ENCODE measurements around the gene NGEF.
"Not testable (repeated sequence)": the region's sequence is repeated elsewhere in the genome, so short reads cannot be mapped to it uniquely, and the experiment has no call there.

NGEF gene

GRCh38 chr2:233020454-233020853, 7.4 kb upstream of the NGEF start:
- no peak for DNase-seq

GRCh38 chr2:233019610-233020009, 6.6 kb upstream of the NGEF start:
- DNase-seq = not testable (repeated sequence)

- no peak for DNase-seq
Measured at GRCh38 chr2:233017947-233018346, 4.9 kb upstream of the NGEF start.

- DNase-seq = no peak
Measured at GRCh38 chr2:233015019-233015645, 2.1 kb upstream of the NGEF start.

- DNase-seq = no peak
Measured at GRCh38 chr2:233013650-233014049, 594 bp upstream of the NGEF start.

- no peak for DNase-seq
Measured at GRCh38 chr2:233012301-233012971, 620 bp downstream of the NGEF start.

- no peak for DNase-seq
Measured at GRCh38 chr2:233011702-233012131, 1.3 kb downstream of the NGEF start.

- no peak for DNase-seq
Measured at GRCh38 chr2:233011268-233011650, 1.8 kb downstream of the NGEF start.

- DNase-seq = no peak
Measured at GRCh38 chr2:233010569-233011267, 2.3 kb downstream of the NGEF start.

- no peak for DNase-seq
Measured at GRCh38 chr2:233009661-233010060, 3.4 kb downstream of the NGEF start.

GRCh38 chr2:233007739-233008138, 5.3 kb downstream of the NGEF start:
- DNase-seq = no peak

GRCh38 chr2:233007270-233007669, 5.8 kb downstream of the NGEF start:
- DNase-seq = no peak

- no peak for DNase-seq
Measured at GRCh38 chr2:233006648-233007047, 6.4 kb downstream of the NGEF start.

GRCh38 chr2:233005096-233005495, 8.0 kb downstream of the NGEF start:
- DNase-seq = no peak

- DNase-seq = no peak
Measured at GRCh38 chr2:233003658-233004555, 9.1 kb downstream of the NGEF start.

- DNase-seq = no peak
Measured at GRCh38 chr2:233002829-233003657, 10.0 kb downstream of the NGEF start.

GRCh38 chr2:233000886-233001750, 11.9 kb downstream of the NGEF start:
- DNase-seq = no peak

- DNase-seq = no peak
Measured at GRCh38 chr2:232999354-232999753, 13.7 kb downstream of the NGEF start.

- DNase-seq = no peak
Measured at GRCh38 chr2:232998666-232998985, 14.4 kb downstream of the NGEF start.

GRCh38 chr2:232997749-232998665, 15.0 kb downstream of the NGEF start:
- DNase-seq = no peak
